Smooth muscle cell (in vitro differentiated cells): ENCODE data around the gene ZNF771. TPM values are rescaled to one million over a fixed set of nuclear protein-coding genes. Genes with fewer than 3 reads are reported as not detected.
"Not testable (repeated sequence)": the region's sequence is repeated elsewhere in the genome, so short reads cannot be mapped to it uniquely, and the experiment has no call there.

ENCODE experiments used
- DNase-seq: peaks from one replicate; lab custom pipeline; 2025; ENCODE audit not compliant: unreplicated experiment; lab: John Stamatoyannopoulos, UW
- H2AFZ ChIP-seq: fragments of 200-600 bp; sonication (generic); 2 replicates; pipeline ENCODE4 v1.6.0; 2016; ENCODE audit warnings: antibody characterized with exemption, low read depth, mild to moderate bottlenecking
- H3F3A ChIP-seq: fragments of 200-600 bp; sonication (generic); 2 replicates; pipeline ENCODE4 v1.6.0; 2017; ENCODE audit warnings: antibody characterized with exemption, low read depth
- H3K27ac ChIP-seq: fragments of 200-600 bp; sonication (generic); 2 replicates; pipeline ENCODE4 v1.5.1; 2016; ENCODE audit warnings: low read depth, mild to moderate bottlenecking
- H3K27me3 ChIP-seq: fragments of 200-600 bp; sonication (generic); 2 replicates; pipeline ENCODE4 v1.6.1; 2016; ENCODE audit warnings: low read depth, mild to moderate bottlenecking
- H3K36me3 ChIP-seq: fragments of 200-600 bp; sonication (generic); 2 replicates; pipeline ENCODE4 v1.5.1; 2016; ENCODE audit warnings: low read depth
- H3K4me1 ChIP-seq: fragments of 200-600 bp; sonication (generic); 2 replicates; pipeline ENCODE4 v1.5.1; 2016; ENCODE audit warnings: low read depth
- H3K4me2 ChIP-seq: fragments of 200-600 bp; sonication (generic); 2 replicates; pipeline ENCODE4 v1.6.0; 2016; ENCODE audit warnings: mild to moderate bottlenecking
- H3K4me3 ChIP-seq: fragments of 200-600 bp; sonication (generic); 2 replicates; pipeline ENCODE4 v1.5.1; 2016; ENCODE audit warnings: mild to moderate bottlenecking
- H3K79me2 ChIP-seq: fragments of 200-600 bp; sonication (generic); 2 replicates; pipeline ENCODE4 v1.6.0; 2016; ENCODE audit warnings: low read depth, mild to moderate bottlenecking
- H3K9ac ChIP-seq: fragments of 200-600 bp; sonication (generic); 2 replicates; pipeline ENCODE4 v1.6.0; 2016; ENCODE audit warnings: low read depth
- H3K9me3 ChIP-seq: fragments of 200-600 bp; sonication (generic); replicated peaks from 2 replicates; pipeline ENCODE4 v1.5.1; 2016; ENCODE audit warnings: low read depth
- H4K20me1 ChIP-seq: fragments of 200-600 bp; sonication (generic); 2 replicates; pipeline ENCODE4 v1.6.0; 2016; ENCODE audit warnings: low read depth
- CTCF ChIP-seq: fragments of 200-600 bp; sonication (generic); IDR thresholded peaks from 2 replicates; pipeline ENCODE4 v1.5.1; 2017; ENCODE audit warnings: borderline replicate concordance, mild to moderate bottlenecking, antibody characterized with exemption; ENCODE audit not compliant: insufficient read depth, poor library complexity, severe bottlenecking
- WGBS: methylation state at CpG from one replicate; pipeline ENCODE4 v1.1.7; 2016; ENCODE audit warnings: low lambda C conversion rate; 5-methylcytosine and 5-hydroxymethylcytosine counted together
- polyA plus RNA-seq: library from polyadenylated mRNA; unstranded; fragments of >200 nt; fragmentation: Nextera tagmentation; extraction: Ambion mirVana; gene quantifications from 2 replicates; pipeline ENCODE4 v1.2.1, GENCODE V29; 2016
- small RNA-seq: library from RNA; depleted of rRNA; stranded (forward); fragments of <200 nt; gene quantifications from one replicate; pipeline ENCODE3, GENCODE V24; 2014
- total RNA-seq: library from RNA; depleted of rRNA; stranded (reverse); fragments of >200 nt; gene quantifications from 2 replicates; pipeline ENCODE4 v1.2.3, GENCODE V29; 2014

The ZNF771 gene
- total and polyA plus RNA-seq, 2 experiments from 2014 or later, result 7.2 to 20.9 TPM

GRCh38 chr16:30458561-30459394 lies 51.4 kb downstream of the ZNF771 start:
- WGBS, result 90% methylated on average over 22 of the region's 22 CpGs
- Histone ChIP-seq H3K36me3 (no peaks in the 10 kb centered on the region), H3K9me3 (no peaks in the 10 kb centered on the region), H3K9ac (no peak overlapping the region), H4K20me1 (no peaks in the 10 kb centered on the region), H3K4me2 (no peak overlapping the region), H3F3A (no peaks in the 10 kb centered on the region), H2AFZ (no peak overlapping the region), H3K27me3 (no peaks in the 10 kb centered on the region), H3K4me3 (no peak overlapping the region), H3K4me1 (no peaks in the 10 kb centered on the region), H3K79me2 (no peaks in the 10 kb centered on the region), H3K27ac (no peak overlapping the region)
- DNase-seq, result no peak
- TF ChIP-seq CTCF, result no peak

GRCh38 chr16:30459456-30459855 lies 52.0 kb downstream of the ZNF771 start:
- DNase-seq, result no peak
- H2AFZ ChIP-seq, result no peak overlapping the region
- WGBS, result 88% methylated on average over 11 of the region's 11 CpGs
- no peak overlapping the region for H3K4me2 ChIP-seq
- no peaks in the 10 kb centered on the region for H3K27me3 ChIP-seq
- no peak for TF ChIP-seq CTCF
- no peak overlapping the region for H3K27ac ChIP-seq
- no peaks in the 10 kb centered on the region for H3K79me2 ChIP-seq
- no peaks in the 10 kb centered on the region for H3K9me3 ChIP-seq
- H4K20me1 ChIP-seq, result no peaks in the 10 kb centered on the region
- no peaks in the 10 kb centered on the region for H3K4me1 ChIP-seq
- H3K4me3 ChIP-seq, result no peak overlapping the region
- H3K36me3 ChIP-seq, result no peaks in the 10 kb centered on the region
- no peaks in the 10 kb centered on the region for H3F3A ChIP-seq
- no peak overlapping the region for H3K9ac ChIP-seq

- not testable (repeated sequence) for H3K4me1 ChIP-seq, H3K36me3 ChIP-seq, H3K9ac ChIP-seq, H3K27ac ChIP-seq, H3K27me3 ChIP-seq, H3K9me3 ChIP-seq, H3K79me2 ChIP-seq, H2AFZ ChIP-seq, H3F3A ChIP-seq, H3K4me3 ChIP-seq, DNase-seq, H3K4me2 ChIP-seq, H4K20me1 ChIP-seq
- WGBS, result 89% methylated on average over 5 of the region's 5 CpGs
Observed at GRCh38 chr16:30461426-30461825, 54.0 kb downstream of the ZNF771 start.

GRCh38 chr16:30464078-30464477 lies 56.7 kb downstream of the ZNF771 start:
- Histone ChIP-seq H3F3A (no peaks in the 10 kb centered on the region), H3K9ac (no peak overlapping the region), H3K4me2 (no peak overlapping the region), H3K4me1 (no peaks in the 10 kb centered on the region), H2AFZ (no peak overlapping the region), H3K27ac (no peak overlapping the region), H3K36me3 (no peaks in the 10 kb centered on the region), H3K27me3 (no peaks in the 10 kb centered on the region), H3K9me3 (no peaks in the 10 kb centered on the region), H4K20me1 (no peaks in the 10 kb centered on the region), H3K4me3 (no peak overlapping the region), H3K79me2 (no peaks in the 10 kb centered on the region)
- 91% methylated on average over 7 of the region's 7 CpGs for whole genome bisulfite sequencing
- no peak for DNase-seq
- TF ChIP-seq CTCF, result no peak

Small RNA genes within 50 kb of the gene (small RNA-seq; reads per million reads assigned to genes)
- gene RF00019 (not detected), gene RF00406 (0.58 reads per million, percentile 20 among the genes with 10 or more reads in this experiment)

Other genes with a start within 250 kb of the ZNF771 start
- gene CORO1A, start 224.0 kb upstream of the ZNF771 start, total RNA-seq, result 4.3 and 5.1 TPM in 2 replicates
- 5.6 and 6.3 TPM in 2 replicates for gene CORO1A, start 224.0 kb upstream of the ZNF771 start, polyA plus RNA-seq
- 229 and 338 TPM in 2 replicates for gene BOLA2B, start 213.9 kb upstream of the ZNF771 start, total RNA-seq
- gene BOLA2B, start 213.9 kb upstream of the ZNF771 start, polyA plus RNA-seq, result 148 and 163 TPM in 2 replicates
- 3.7 and 55.1 TPM in 2 replicates for gene SLX1A, start 213.7 kb upstream of the ZNF771 start, total RNA-seq
- gene SLX1A, start 213.7 kb upstream of the ZNF771 start, polyA plus RNA-seq, result 90.0 and 95.5 TPM in 2 replicates
- gene SULT1A3, start 208.4 kb upstream of the ZNF771 start, total RNA-seq, result 3.7 and 5.8 TPM in 2 replicates
- 8.2 and 16.3 TPM in 2 replicates for gene SULT1A3, start 208.4 kb upstream of the ZNF771 start, polyA plus RNA-seq
- 1.3 and 2.2 TPM in 2 replicates for gene NPIPB13, start 159.1 kb upstream of the ZNF771 start, total RNA-seq
- 1.8 and 7.0 TPM in 2 replicates for gene NPIPB13, start 159.1 kb upstream of the ZNF771 start, polyA plus RNA-seq
- 30.3 and 33.3 TPM in 2 replicates for gene CD2BP2, start 52.3 kb upstream of the ZNF771 start, total RNA-seq
- 42.0 and 43.5 TPM in 2 replicates for gene CD2BP2, start 52.3 kb upstream of the ZNF771 start, polyA plus RNA-seq
- gene TBC1D10B, start 37.1 kb upstream of the ZNF771 start, total RNA-seq, result 12.7 and 17.7 TPM in 2 replicates
- gene TBC1D10B, start 37.1 kb upstream of the ZNF771 start, polyA plus RNA-seq, result 37.1 and 37.4 TPM in 2 replicates
- not detected in 2 replicates for gene MYL11, start 32.8 kb upstream of the ZNF771 start, total RNA-seq
- gene MYL11, start 32.8 kb upstream of the ZNF771 start, polyA plus RNA-seq, result 3.6 and 8.2 TPM in 2 replicates
- gene SEPTIN1, start 25.0 kb upstream of the ZNF771 start, total RNA-seq, result 0.27 TPM in 1 of 2 replicates, not detected in the other
- gene SEPTIN1, start 25.0 kb upstream of the ZNF771 start, polyA plus RNA-seq, result 2.8 and 3.7 TPM in 2 replicates
- gene ZNF48, start 12.2 kb upstream of the ZNF771 start, total RNA-seq, result 7.7 and 9.3 TPM in 2 replicates
- 8.0 and 10.3 TPM in 2 replicates for gene ZNF48, start 12.2 kb upstream of the ZNF771 start, polyA plus RNA-seq
- 18.4 and 18.6 TPM in 2 replicates for gene DCTPP1, start 22.4 kb downstream of the ZNF771 start, total RNA-seq
- gene DCTPP1, start 22.4 kb downstream of the ZNF771 start, polyA plus RNA-seq, result 34.8 and 37.8 TPM in 2 replicates
- gene SEPHS2, start 38.3 kb downstream of the ZNF771 start, total RNA-seq, result 9.2 and 12.1 TPM in 2 replicates
- gene SEPHS2, start 38.3 kb downstream of the ZNF771 start, polyA plus RNA-seq, result 26.4 and 30.5 TPM in 2 replicates
- not detected in 2 replicates for gene ITGAL, start 65.1 kb downstream of the ZNF771 start, total RNA-seq
- not detected in 2 replicates for gene ITGAL, start 65.1 kb downstream of the ZNF771 start, polyA plus RNA-seq
- gene ZNF768, start 119.0 kb downstream of the ZNF771 start, total RNA-seq, result 17.8 and 18.6 TPM in 2 replicates
- 15.4 and 17.5 TPM in 2 replicates for gene ZNF768, start 119.0 kb downstream of the ZNF771 start, polyA plus RNA-seq
- gene ZNF747, start 127.3 kb downstream of the ZNF771 start, total RNA-seq, result 5.6 and 6.3 TPM in 2 replicates
- 5.7 and 6.9 TPM in 2 replicates for gene ZNF747, start 127.3 kb downstream of the ZNF771 start, polyA plus RNA-seq
- 1.6 and 5.0 TPM in 2 replicates for gene ZNF764, start 150.8 kb downstream of the ZNF771 start, total RNA-seq
- 4.0 and 6.5 TPM in 2 replicates for gene ZNF764, start 150.8 kb downstream of the ZNF771 start, polyA plus RNA-seq
- gene ZNF688, start 164.1 kb downstream of the ZNF771 start, total RNA-seq, result 6.2 and 6.9 TPM in 2 replicates
- 16.4 and 16.8 TPM in 2 replicates for gene ZNF688, start 164.1 kb downstream of the ZNF771 start, polyA plus RNA-seq
- gene ZNF785, start 178.1 kb downstream of the ZNF771 start, total RNA-seq, result 8.1 and 12.9 TPM in 2 replicates
- 3.8 and 6.8 TPM in 2 replicates for gene ZNF785, start 178.1 kb downstream of the ZNF771 start, polyA plus RNA-seq
- gene ZNF689, start 202.8 kb downstream of the ZNF771 start, total RNA-seq, result 9.9 and 10.0 TPM in 2 replicates
- gene ZNF689, start 202.8 kb downstream of the ZNF771 start, polyA plus RNA-seq, result 8.2 and 10.6 TPM in 2 replicates
- 7.4 and 22.0 TPM in 2 replicates for gene PRR14, start 243.4 kb downstream of the ZNF771 start, total RNA-seq
- 16.7 and 26.1 TPM in 2 replicates for gene PRR14, start 243.4 kb downstream of the ZNF771 start, polyA plus RNA-seq